NCI-H2029 treated with DMSO at 0.1 percent for 48 hours (cell line): Measurements from ENCODE around the gene PACRG.

ENCODE experiments used
- DNase-seq: peaks from one replicate; lab custom pipeline; 2025; lab: John Stamatoyannopoulos, UW

PACRG gene

DNA sequence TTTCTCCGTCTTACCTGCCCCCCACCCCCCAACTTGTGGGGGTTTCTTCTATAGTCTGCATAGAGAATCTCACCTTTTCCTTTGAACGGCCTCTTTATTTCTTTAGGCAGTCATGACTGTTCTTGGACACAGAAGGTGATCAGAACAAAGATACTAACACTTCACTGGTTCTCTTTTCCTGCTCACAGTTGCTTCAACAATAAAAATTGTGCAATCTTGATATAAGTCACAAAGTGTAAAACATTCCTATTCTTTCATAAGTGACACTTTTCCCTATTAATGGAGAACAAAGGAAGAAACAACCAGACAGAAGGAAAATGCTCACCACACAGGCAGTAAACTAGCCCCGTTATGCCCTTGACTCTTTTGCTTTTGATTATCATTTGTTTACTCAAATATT, 448.3 kb downstream of the PACRG start:
- no peak for DNase-seq

DNA sequence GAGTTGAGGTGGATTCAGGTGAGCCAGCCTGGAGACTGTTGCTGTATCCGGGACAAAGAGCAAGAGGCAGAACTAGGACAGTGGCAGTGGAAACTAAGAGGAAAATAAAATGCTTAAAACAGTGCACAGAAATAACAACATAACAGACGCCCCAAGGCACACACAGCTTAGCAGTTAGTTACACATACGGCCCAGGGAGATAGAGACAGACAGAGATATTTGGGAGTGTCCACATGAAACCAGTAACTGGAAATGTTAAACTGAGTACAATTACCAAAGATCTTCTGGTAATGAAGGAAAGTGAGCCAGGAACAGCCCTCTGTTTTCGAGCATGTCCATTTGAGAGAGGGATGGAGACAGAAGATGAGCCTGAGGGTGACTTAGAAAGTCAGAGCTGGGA, 449.2 kb downstream of the PACRG start:
- DNase-seq, result no peak

DNA sequence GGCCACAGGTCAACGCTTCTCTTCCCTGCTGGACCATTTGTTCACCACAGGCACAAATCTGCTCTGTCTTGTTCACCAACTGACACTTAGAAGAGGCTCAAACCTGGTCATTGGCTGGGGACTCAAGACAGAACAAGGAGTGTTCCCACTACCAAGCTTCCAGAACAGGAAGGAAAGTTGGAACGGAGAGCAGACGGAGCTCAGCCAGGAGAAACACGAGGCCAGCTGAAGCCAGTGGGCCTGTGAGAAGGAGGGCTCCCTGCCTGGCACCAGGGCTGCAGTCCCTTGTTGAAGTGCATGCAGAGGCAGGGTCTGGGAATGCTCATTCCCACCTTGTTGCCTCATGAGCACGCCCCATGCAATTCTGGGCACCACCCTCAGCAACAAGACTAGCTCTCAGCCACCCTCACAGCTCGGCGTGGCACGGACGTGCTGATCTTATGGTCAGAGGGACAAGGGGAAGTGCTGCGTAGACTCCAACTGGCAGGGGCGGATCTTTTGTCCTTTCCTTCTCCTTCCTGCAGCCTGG, 450.2 kb downstream of the PACRG start:
- no peak for DNase-seq

DNA sequence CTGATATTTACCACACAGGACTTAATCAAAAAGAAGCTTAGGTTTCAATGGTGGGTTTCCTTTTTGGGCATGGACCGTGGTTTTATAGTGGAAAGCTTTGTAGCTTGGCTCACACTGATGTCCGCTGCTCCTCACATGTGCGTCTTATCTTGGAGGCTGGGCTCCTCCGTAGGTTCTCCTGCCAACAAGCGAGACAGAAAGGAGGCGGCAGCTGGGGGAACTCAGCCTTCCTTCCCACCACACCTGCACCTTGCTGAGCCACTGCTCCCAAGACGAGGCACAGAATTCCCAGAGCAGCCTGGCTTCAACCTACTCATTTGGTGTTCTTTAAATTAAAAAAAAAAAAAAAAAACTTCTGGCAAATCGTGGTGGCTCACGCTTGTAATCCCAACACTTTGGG, 451.3 kb downstream of the PACRG start:
- DNase-seq, result no peak

DNA sequence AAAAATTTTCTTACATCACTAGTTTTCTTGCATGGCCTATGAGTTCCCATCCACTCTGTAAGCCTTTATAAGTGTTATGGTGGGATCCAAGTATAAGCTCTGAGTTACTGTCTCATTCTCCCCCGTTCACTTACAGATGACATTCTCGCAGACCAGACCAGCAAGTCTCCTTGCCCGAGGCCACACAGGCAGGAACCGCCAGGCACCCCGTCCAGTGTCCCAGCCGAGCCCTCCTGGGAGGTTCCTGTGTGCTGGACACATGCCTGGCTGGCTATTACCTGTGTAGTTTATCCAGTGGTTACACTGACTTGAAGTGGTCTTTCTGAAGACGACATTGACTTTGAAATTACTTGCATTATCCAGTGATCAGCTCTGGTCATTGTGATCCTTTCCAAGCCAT, 451.9 kb downstream of the PACRG start:
- DNase-seq, result no peak

DNA sequence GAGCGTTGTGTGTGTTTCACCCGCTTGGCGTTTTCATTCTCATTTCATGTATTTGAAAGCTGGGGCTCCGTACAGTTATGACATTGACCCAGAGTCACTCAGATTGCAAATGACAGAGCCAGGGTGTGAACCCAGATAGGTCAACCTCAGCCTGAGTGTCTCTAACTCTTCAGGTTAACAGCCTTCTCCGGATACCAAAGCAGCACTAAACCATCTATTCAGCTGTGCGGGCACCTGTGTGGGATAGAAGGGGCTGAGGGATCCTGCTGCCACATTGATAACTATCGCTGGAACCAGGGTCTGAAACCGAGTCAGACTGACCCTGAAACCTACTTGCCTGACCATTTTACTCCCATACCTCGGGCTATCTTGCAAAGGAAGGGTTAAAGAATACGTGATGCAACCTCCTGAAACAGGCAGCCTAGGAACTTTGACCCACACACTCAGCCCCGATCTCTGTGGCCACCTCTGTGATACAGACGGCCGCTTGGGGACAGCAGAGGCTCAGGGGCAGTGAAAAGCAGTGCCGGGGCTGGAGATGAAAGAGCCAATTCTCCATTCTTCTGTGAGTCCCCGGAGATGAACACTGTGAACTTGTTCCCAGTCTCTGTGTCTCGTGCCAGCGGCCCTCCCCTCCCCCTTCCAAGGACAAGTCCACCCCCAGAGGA, 453.2 kb downstream of the PACRG start:
- DNase-seq, result no peak

DNA sequence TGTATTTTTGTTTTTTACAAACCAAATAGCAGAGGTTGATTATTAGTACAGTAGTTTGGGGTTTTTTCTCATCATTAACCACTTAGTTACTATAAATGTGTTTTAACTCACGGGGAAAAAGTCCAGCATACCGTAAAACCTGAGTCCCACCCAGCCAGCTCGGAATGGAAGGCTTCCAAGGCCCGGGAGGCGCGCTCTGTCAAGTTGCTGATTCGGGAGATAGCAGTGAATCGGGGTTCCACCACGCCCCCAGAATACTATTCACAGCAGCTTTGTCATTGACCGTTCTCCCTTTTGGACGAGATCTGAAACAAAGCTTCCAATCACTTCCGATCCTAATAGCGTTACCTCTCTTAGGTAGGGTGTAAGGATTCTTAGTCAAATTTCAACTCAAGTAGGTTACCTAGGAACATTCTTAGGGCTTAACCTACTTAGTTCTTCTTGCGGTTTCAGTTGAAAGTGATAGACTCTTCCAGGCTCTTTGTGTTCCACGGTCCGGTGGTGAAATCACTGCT, 453.9 kb downstream of the PACRG start:
- DNase-seq, result no peak

DNA sequence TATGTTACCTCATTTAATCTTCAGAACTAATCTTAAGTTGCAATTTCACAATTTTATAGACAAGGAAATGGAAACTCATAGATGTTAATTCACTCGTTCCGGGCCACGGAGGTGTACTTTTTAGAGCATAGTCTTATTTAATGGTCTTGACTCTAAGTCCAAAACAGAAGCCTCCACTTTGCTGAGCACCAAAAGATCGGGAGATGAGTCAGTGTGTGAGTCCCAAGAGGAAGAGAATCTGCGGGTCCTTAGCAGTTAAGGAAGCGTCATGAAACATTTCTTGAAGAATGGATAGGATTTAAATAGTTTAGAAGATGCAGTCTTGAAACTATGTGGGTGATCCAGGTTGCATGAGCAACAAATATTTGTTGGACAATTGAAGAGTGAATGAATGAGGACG, 454.9 kb downstream of the PACRG start:
- DNase-seq, result no peak

DNA sequence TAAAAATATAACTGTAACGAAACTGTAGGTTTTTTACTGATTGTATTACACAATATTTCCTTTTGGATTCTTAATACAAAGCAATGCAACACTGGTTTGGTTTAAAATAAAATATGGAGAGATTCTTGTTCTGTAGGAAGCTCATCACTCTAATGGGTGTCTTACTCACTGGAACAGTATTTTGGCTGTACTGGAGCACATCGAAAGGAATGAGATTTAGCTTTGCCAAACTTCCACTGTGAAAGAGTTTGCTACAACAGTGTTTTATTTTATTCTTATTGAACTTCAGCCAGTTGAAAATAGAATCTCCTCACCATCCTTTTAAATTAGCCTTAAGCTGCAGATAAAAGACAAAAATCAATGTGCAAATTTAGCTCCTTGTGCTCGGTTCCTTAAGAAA, 456.0 kb downstream of the PACRG start:
- no peak for DNase-seq

DNA sequence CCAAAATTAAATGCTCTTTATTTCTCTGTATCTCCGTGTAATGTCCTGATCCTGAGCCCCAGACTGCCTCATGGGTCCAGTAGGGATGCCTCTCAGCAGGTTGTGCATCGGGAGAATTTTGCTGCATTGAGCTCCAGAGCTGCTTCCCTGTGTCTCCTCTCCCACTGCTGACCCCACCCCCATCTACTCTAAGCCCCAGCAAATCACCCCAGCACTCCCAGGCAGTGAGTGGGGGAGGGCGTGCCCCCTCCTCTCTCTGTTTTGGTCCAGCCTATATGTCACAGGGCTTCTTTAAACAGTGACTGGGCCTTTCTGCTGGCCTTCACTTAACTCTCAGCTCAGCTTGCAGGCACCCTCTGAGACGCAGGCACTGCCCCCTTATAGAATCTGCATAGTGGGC, 458.0 kb downstream of the PACRG start:
- DNase-seq, result no peak

DNA sequence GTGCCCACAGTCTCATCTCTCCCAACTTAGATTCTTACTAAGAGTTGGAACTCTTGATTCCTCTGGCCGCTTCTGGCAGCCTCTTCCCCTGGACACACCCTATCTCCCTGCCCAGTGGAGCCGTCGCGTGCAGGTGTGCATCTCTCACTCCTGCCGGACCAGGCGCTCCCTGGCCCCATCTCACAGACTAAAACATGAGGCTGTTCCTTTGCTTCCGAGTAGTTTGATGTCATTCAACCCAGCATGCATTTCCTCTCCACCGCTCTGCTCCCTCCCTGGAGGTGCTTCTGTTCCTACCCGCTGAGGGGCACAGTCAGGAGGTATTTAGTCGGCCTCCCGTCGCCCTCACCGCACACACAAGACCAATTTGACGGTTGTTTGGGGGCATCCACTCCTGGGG, 458.8 kb downstream of the PACRG start:
- DNase-seq, result no peak

DNA sequence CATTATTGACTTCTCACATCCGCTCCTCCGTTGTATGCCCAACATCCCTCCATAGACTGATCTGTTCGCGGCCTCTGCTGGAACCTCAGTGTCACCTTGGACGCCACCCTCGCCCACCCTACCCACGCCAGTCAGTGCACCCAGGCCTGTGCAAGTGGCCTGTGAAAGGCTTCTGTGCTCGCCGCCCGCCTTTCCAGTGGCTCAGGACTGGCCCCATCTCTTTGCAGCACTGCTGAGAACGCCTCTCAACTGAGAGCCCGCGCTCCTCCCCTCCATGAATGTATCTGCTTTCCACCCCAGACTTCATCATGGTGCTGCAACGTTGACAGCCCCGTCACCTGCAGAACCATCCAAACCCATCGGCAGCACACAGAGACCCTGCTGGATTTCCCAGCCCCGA, 459.4 kb downstream of the PACRG start:
- no peak for DNase-seq

DNA sequence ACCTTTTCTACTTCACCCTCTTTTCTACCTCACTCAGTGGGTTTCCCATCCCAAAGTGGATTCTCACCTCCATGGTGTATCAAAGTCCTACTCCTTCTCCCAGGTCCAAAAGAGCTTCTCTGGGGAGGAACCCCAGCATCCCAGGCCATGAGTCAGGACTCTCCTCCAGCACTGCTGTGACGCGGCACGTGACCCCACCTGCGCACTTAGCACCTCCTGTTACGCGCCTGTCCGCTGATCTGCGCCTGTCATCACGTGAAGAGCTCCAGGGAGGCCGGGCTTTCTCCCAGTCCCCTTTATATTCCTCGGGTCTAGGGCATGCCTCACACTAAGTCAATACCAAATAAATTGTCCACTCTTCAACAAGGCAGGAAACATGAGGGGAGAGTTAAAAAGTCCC, 459.8 kb downstream of the PACRG start:
- no peak for DNase-seq

DNA sequence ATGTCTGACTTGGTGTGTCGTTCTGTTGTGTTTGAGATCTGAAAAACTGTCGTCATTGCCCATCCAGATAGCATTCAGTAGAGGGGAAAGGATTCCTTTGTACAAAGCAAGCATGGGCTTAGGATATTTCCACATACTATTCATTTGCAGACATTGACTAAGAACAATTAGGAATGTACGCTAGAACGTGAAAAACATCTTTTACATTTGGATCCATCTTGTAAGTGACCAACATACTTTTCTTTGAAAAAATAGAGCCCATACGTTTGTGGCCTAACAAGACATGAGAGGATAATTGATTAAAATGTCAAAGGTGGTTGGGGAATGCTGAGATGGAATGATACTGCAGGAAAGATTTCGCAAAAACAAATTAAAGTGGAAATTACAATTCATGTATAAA, 461.0 kb downstream of the PACRG start:
- no peak for DNase-seq

DNA sequence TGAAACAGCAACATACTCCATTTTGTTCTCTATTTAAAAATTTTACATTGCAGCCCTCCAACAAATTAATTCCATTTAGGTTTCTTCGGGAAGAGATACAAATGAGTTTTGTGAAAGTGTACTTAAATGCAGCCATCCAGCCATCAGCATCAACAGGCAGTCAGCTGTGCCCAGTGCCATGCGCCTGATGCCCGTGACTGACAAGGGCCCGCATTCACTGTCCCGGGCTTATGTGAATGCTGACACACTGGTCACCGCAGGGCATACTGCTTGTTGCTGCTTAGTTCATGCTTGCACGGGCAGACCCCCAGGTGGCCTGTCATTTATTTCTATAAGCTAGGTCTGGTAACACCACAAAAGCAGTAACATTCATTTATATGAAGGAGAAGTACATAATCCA, 461.8 kb downstream of the PACRG start:
- no peak for DNase-seq

DNA sequence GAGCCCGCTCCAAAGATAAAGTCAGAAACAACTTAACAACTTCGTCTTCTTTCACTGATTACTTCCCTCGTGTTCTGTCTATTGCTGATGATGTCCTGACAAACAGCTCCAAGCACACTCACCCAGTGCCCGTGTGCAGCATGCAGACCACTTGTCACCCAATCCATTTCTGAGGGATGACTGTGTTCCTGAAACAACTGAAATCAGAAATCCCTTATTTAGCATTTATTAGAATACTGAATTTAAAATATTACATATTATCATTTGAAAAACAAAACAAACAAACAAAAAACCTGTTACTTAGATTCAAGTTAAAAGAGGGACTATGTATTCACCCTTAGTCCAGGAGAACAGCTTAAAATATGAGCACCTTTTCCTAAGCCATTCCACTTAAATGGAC, 463.0 kb downstream of the PACRG start:
- DNase-seq, result no peak

DNA sequence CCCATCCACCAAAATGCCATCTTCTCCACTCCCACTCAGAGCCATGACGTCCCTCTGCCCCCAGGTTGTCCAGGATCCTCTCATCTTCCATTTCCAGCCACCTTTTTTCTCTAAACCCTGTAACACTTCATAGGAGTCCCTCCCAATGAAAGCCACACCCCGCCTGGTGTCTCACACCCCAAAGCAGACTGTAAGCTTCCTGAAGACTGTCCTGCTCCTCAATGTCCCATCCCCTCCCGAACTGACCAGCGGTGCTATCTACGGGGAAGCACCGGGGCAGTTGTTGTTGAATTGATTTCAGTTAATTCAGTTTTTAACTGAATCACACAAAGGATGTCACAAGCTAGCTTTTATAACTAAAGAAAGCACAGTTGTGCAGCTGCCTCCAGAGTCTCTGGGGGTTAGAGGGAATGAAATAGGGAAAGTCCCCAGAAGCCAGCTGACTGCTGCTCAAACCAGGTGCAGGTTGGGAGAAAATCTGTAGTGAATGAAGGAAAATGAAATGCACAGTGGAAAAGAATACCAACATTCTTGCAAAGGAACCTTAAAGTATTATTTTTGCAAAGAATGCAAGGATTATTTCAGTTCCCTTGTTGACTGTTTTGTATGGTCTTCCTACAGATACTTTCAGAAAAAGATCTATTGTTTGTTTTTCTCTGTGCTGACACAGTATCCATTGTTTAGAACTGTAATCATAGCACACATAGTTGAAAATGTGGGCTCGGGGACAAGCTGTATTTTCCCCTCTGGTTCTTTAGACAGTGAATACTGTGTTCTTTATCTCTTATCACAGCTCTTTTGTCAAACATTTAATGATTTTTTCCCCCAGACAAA, 464.1 kb downstream of the PACRG start:
- DNase-seq, result no peak

DNA sequence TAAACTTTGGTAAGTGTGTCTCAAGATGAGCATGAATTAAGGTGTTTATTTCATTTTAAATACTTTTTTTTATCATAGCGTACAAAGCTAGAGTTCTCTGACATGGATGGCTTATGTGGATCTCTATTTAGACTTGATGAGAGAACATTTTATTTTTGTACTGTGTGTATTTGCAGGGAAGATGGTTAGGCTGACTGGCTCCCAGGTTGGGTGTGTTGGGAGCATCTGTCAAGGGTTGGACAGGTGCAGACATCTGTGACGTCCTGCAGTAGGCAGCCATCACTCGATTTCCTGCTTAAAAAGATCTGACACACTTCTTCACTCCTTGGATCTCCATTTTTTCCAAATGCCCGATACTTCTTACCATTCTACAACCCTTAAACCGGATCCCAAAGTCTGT, 464.8 kb downstream of the PACRG start:
- DNase-seq, result no peak

DNA sequence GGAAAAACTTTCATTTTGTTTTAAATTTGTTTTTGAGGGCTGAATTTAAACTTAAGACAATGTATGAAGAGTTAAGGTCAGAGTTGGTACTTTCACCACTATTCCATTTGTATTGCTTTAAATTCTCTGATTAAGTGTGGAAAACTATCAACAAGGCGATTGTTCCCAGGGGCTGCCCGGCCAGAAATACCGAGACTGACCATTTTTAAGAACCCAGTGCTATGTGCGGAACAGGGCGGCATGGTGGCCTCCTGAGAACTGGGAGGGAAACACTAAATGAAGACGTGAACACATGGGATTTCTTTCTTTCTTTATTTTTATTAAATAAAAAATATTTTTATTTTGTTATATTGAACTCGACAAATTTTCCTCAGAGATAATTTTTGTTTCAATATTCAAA, 465.6 kb downstream of the PACRG start:
- no peak for DNase-seq

DNA sequence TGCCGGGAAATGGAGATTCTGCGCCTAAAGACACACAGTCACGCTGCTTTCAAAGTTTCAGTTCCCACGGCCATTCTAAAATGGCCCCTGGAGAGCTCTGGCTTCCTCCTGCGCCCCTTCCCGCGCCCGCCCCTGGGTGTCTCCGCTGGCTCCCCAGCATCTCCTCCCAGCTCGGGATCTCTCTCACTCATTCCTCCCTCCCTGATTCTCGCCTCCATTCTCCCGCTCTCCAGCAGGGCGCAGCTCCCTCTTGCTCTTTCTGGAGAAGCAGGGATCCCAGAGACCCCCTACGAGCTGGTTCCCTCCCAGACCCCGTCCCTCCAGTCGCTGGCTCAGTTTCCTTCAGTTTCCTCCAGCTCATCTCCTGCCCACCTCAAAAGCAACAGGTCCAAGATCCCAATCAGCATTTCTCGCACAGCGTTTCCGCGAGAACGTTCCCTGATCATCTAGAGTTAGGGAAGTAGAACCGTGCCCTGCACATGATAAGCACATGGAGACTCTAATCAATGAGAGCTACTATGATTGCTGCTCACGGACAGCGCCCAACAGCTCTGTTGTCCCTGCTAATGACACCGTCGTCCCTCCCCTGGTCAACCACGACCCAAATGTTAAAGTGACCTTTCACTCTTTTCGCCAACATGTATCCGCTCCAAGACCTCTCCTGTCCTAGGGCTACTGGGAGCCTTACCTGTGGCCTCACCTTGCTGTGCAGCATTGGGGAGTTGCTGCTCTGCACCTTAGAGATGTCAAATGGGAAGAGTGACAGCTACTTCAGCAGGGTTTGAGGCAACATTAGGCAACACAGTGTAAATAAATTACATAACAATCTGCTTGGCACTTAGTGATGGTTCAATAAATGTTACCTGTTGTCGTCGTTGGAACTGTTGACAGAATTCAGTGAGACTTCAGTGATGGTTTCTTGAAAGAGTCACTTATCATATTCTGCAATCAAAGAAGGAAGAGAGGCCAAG, 468.2 kb downstream of the PACRG start:
- DNase-seq, result no peak

DNA sequence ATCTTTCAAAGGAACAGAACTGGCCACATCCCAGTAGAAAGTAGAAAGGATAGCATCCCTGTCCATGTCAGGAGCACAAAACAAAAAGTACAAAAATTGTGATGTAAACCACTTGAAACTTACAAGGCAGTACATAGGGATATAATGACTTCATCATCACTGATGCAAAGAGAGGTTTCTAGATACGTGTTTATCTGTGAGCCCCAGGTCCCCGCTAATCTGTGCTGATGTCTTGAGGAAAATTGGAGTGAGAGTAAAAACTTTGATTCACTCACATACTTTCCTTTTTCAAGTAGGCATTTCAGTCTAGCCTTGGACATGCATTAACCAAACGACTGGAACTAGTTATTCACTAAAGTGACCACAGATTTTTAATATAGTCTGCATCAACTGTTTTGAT, 470.1 kb downstream of the PACRG start:
- DNase-seq, result no peak

DNA sequence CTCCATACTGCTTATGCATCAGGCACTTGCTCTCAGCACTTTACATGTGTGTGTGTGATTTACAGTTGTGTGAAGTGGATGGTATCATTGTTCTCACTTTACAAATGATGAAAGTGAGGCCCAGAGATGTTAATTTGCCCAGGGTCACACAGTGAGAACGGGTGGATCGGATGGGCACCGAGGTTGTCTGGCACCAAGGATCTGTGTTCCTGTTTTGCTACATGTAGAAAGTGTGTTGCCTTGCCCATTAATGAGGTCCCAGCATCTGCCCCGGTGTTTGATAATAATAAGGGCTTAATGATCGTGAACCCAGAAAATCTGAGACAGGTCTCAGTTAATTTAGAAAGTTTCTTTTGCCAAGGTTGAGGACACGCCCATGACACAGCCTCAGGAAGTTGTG, 470.6 kb downstream of the PACRG start:
- DNase-seq, result no peak
